ENCODE measurements around the gene CCBE1.
"Not testable (repeated sequence)": the region's sequence is repeated elsewhere in the genome, so short reads cannot be mapped to it uniquely, and the experiment has no call there.

Gene CCBE1

DNA sequence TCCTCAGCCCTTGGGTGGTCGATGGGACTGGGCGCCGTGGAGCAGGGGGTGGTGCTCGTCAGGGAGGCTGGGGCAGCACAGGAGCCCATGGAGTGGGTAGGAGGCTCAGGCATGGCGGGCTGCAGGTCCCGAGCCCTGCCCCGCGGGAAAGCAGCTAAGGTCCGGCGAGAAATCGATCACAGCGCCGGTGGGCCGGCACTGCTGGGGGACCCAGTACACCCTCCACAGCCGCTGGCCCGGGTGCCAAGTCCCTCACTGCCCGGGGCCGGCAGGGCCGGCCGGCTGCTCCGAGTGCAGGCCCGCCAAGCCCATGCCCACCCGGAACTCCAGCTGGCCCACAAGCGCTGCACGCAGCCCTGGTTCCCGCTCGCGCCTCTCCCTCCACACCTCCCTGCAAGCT, 16.9 kb upstream of the CCBE1 start:
- not testable (repeated sequence) for DNase-seq

GRCh38 chr18:59712311-59712710, 15.1 kb upstream of the CCBE1 start:
- DNase-seq: no peak

GRCh38 chr18:59708988-59709387, 11.8 kb upstream of the CCBE1 start:
- DNase-seq: no peak

GRCh38 chr18:59707306-59707705, 10.1 kb upstream of the CCBE1 start:
- DNase-seq: no peak

- DNase-seq: no peak
Observed at GRCh38 chr18:59706499-59706898, 9.3 kb upstream of the CCBE1 start.

DNA sequence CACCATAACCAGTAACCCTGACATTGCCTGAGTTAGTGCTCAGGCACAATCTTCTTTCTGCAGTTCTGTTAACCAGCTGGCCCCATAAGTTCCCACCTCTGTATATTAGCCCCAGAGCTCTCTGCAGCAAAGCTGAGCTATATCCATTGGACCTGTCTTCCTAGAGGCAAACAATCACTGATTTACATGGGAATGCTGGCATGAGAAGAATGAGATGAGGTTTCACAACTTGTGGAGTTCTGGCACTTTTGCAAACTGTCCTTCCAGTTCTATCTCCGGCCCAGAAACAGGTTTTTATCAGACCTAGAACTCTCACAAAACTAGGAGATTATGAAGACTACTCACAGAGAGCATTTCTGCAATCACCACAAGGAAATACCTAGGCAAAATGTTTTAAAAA, 7.9 kb upstream of the CCBE1 start:
- no peak for DNase-seq

DNA sequence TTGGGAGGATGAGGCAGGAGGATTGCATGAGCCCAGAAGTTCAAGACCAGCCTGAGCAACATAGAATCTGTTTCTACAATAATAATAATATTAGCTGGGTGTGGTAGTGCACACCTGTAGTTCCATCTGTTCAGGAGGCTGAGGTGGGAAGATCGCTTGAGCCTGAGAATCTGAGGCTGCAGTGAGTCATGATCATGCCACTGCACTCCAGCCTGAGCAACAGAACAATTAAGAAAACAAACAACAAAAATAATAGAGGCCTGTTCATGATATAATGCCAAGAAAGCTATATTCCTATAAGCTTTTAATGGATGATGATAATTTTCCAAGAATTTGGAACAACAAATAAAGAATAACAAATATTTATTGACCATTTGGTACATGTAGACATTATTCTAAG, 6.9 kb upstream of the CCBE1 start:
- DNase-seq: no peak

DNA sequence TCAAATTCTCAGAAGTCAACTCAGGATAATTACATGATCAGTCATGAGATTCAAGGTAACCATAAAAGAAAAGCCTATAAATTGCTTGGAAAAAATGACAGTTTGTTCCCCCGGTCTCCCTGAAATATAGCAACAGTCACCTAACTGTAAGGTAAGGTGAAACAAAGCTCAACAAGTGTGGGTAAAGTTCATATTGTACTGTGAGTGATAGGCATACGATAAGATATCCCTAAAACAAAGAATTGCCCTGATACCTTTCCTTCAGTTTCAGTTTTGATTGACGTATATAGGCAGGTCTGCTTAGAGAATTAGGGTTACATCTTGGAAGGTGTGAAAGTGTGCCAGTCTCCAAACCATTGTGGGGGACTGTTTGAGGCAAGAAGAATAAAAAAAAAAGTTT, 4.0 kb upstream of the CCBE1 start:
- DNase-seq: no peak

DNA sequence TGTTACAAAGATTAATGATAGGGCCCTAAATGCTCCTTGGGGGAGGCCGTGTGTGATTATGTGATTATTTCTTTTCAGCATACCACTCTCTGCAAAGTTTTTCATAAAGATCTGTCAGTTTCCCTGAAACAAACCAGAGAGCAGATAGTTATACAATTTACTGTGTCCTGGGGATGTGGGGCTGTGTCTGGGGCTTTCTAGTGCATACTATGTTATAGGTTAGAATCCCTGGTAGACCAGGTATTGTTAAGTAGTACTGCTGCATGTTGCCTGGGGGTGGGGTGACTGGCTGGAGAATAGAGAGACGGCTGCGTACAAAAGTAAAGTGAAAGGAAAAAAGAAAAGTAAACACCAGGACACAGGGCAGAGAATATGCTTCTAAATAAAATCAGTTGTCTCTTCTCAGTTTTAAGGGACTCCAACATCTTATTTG, 3.3 kb upstream of the CCBE1 start:
- DNase-seq: no peak

DNA sequence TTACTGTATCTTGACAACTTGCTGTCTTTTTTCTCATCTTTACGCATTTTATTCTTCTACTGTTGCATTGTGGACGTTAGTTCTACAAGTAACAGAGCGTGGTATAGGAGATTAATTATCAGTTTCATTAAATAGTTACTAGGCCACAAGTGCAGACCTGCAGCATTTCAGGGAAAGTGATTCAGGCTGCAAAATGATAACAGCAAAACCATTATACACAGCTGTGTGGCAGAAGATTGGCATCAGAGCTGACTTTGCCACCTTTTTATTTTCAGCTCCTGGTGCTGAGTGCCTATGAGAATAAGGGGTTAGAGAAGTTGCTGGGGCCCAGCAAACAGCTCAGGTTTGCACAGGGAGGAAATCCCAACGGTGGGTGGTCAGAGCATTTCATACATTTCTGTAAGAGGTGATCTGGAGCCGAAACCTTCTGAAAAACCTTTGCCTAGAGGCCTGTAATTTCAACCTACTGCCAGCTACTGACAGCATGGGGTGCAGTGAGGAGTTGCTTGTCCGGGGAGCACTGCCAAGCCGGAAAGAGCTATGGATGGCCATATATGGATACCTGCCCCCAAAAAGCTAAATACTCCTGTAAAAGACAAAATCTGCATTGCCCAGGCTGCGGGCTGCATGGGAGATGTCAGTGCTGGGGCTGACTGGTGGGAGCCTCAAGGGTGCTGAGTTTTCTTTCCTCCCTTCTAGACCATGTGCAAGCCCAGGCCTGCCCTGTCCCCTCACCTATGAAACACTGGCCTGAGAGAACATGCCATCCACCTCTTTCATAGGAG, 2.7 kb upstream of the CCBE1 start:
- no peak for DNase-seq

- no peak for DNase-seq
Observed at GRCh38 chr18:59699061-59699460, 1.8 kb upstream of the CCBE1 start.

DNA sequence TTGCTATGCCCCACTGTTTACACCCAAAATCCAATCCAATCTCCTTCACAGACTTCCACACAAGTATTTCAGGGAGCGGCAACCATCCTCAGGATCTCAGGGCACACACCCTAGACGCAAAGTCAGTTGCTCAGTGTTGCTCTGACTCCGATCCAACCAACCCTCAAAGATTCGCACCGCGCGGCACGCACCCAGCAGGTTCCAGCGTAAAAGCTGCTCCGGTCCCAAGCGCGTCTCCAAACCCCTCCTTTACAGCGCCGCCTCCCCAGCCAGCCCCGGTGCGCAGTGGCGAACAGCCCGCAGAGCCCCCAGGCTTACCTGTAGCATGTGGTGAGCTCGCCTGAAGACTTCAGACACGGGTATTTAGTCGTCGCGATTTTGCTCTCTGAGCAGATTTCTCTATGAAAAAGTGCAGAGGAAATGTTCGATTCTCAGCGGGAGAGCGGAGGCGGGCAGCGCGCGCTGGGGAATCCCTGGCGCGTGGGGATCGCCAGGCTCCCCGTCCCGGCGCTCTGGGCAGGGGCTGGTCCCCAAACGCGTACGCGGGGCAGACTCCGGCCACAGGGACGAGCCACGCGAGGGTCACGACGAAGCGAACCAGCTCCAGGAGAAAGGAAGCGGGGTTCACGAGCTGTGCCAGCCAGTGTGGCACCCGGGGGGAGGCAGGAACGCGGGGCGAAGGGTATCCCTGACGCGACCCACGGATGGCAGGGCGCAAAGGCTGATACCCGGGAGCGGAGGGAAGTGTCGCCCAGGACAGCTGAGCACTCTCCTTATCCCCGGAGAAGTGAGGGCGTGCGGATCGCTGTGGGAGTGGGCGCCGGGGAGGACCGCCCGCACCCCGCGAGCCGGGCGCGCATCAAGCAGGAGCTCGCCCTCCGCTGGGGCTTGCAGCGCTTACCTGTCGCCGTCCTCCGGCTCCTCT, 650 bp downstream of the CCBE1 start:
- no peak for DNase-seq

GRCh38 chr18:59695551-59695950, 1.7 kb downstream of the CCBE1 start:
- no peak for DNase-seq

DNA sequence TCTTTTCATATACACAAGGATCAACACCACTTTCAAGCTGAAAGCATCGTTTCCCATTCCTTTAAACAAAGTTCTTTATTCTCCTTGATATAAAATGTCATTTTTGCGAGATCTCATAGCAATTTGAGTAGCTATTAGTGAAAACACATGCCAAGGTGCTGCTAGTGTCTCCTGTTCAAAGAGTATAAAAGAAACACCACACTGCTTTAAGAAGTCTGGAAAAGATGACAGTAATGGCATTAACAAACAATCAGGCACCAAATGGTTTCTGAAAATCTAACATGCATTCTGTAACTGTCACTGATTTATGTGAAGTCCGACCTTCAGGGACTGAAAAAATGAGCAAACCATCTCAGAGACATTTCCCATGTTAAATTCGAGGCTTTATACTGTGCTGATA, 2.4 kb downstream of the CCBE1 start:
- no peak for DNase-seq

DNA sequence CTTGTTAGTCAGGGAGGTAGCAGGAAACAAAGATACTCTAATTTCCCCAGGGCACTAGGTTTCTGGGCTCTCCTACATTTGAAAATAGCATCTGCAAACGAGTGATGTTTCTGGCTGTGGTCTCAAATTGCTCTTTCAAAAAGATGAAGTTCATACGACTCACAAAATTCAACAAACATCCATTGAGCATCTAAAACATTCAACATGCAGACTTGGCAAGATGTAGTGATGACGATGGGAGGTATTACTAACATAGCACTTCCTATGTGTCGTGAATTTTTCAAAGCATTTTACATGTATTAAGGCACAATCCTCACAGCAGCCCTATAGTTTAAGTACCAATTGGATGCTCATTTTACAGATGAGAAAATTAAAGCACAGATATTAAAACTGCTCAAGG, 5.2 kb downstream of the CCBE1 start:
- DNase-seq: no peak

GRCh38 chr18:59690996-59691395, 6.2 kb downstream of the CCBE1 start:
- DNase-seq: no peak

DNA sequence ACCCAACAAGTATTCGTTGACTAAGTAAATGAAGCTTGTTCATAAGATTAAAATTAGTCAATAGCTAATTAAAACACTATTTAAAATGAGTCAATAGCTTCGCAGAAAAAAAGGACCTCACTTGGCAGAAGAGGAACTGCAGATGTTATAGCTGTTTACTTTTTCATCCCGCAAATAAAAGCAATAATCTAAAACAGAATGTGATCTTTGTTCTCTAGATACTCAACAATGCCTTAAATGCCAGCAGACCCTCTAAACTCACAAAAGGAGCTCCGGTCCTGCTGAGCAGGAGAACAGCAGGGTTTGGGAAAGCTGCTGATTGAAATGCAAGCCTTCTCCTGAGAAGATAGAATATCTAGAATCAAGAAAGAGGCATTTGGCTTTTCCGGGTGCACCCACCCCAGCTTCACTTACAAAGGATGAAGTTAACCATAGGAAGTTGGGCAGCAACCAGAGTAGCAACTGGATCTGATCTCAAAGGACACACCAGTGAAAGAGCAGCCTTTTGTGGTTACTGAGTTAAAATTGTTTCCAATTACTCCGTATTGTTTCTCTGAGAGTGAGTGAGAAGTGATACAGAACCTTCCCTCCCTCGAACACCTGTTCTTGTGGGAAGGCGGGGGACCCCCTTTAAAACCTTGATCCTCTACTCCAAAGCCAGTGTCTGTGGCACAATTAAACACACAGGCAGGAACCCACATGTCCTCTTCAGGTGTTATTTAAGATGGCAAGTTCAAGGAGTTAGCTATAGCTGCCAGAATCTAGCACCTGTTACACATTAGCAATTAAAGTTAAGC, 6.8 kb downstream of the CCBE1 start:
- DNase-seq: no peak

DNA sequence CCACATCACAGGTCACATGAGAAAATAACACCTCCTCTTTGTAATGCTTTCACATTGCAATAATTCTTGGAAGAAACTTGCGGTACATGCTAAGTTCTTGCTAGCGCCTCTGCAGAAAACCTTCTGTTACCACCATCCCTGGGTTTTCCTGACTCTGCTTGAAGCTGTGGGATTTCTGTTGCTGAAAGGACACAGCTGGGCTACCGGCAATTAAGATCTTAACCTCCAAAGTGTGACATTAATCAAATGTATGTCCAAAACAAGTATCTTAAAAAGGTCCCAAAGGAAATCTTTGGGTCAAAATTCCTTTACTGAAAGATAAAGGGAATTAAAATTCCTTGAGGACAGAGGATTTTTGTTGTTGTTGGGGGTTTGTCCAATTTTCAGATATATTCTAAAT, 7.5 kb downstream of the CCBE1 start:
- no peak for DNase-seq

DNA sequence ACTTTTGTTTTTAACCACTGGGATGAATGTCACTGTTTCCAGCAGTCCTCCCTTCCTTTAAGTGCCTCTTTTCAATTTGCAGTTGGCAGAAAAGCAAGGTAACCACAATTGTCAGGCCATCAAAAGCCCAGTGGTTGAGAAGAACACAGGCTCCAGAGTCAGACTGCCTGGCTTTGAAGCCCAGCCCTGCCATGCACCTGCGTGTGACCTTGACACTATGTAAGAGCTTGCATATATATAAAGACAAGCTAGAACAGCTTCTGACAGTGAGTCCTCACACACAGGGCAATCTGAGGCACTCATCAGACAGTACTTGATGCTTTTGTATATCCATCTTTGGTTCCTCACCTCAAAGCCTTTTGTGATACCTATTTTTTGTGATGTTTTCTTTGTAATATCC, 11.0 kb downstream of the CCBE1 start:
- no peak for DNase-seq

GRCh38 chr18:59685501-59685900, 11.7 kb downstream of the CCBE1 start:
- DNase-seq: no peak

DNA sequence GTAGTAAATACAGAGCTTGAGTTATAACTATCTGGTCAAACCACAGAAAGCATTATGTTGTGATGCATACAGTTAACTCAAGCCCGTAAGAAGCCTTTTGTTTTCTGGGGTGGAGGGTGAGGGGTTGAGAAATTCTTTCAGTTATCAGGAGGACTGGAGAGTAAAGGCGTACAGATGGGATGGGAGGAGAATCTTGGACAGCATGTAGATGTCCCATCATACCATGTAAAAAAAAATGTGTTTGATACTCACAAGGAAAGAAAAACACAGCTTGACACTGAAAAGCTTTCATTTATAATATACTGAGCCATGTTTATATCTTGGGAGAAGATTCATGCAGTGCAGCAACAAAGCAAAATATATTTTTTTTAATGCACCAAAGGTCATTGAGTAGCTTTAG, 12.4 kb downstream of the CCBE1 start:
- no peak for DNase-seq

DNA sequence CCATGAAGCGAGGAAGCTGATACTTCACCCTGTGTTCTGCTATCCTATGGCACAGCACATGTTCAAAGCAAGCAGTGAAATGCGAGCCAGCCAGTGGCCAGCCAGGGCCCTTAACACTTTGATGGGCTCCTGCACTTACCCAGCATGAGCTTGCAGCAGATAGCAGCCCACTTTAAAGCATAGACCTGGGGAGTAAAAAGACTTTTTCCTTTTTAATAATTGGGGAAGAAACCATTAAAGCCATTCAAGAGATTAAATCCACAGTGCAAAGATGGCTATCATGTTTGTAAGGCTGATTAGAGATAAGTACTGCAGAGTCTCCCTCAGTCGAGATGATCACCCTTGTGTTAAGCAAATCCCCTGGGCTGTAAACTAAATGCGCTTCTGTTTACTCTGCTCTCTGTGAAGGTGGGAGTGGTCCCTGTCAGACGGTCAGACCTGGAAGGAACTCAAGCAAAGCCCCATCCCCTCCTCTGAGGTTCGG, 15.7 kb downstream of the CCBE1 start:
- DNase-seq: no peak

- no peak for DNase-seq
Observed at GRCh38 chr18:59681051-59681450, 16.2 kb downstream of the CCBE1 start.

Data from activated naive CD4-positive, alpha-beta T cell treated with Interleukin-2 at 50 U/mL for 16 hours (primary cell).